Stimulated activated naive CD4-positive, alpha-beta T cell (primary cell): Measurements from ENCODE around the gene HPCAL1.

Experiments
- DNase-seq, 6 experiments: peaks; one replicate each; lab custom pipeline; 2025; lab: John Stamatoyannopoulos, UW

The HPCAL1 gene

DNA sequence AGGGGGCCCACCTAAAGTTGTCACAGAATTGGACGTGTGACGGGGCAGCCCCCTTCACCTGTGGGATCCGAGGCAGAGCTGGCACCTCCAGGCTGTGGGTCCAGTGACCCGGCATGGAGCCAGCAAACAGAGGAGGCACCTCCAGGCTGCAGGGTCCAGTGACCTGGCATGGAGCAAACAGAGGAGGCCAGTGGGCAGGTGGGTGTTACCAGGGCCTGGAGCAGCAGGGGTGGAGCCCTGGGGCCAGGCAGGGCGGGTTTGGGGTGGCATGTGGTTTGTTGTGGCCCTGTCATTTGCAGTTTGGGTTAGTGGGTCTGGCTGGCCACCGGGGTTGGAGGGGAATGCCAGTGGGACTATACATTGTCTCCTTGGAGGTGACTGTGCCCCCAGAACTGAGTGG is 68.2 kb downstream of the HPCAL1 start:
- no peak for DNase-seq

DNA sequence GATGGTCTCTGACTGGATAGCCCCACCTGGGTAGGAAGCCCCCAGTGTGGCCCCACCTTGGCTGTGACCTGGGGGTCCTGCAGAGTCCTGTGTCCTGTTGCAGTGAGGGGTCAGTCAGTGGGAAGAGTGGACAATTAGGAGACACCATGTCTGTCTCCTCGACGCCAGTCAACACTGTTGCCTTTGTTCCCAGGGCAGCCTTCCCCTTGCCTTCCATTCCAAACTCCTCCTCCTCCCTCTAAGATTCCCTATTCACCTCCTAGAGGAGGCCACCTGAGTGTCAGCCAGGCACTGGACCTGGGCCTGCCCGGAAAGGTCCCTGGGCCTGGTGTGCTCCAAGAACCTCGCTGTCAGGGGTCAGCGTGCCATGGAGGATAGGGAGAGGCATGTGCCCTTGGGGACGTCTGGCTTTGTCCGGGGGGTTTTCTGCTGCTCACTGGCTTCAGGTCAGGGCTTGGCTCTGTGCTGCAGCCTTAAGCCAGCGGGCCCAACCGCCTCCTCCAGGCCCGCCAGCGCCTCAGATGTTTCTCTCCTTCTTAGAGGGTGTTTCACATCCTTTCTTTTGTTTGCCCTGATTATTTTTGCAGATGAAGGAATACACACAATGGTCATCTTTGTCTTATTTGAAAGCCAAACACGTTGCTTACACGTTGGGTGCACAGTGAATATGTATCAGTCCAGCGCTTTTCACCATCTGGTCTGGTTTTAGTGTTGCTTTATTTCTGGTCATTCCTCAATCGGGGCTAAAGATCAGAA is 68.9 kb downstream of the HPCAL1 start:
- no peak for DNase-seq

DNA sequence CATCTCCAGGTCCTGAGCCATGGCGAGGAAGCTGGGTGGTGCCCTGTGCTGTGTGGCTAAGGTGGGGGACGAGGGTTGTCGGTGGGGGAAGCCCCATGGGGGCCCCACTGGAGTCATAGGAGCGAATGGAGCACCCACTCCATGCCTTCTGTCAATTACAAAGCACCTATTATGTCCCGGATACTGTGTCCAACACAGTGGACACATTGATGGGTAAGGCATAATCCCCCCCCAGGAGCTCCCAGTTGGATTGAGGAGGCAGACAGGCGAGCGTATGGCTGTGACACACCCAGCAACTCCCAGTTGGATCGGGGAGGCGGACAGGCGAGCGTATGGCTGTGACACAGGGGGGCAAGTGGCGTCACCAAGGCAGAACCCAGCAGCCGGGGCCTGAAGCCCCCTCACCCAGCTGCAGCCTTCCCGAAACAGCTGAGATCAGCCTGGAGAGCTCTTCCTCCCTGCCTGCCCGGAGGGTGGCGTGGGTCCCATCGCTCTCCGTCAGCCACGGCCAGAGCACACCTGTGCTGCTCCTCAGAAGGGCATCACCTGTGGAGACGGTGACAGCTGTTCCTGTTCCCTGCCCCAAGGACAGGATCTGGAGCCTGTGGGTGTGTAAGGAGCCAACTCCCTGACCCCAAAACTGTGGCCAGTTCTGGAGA is 69.6 kb downstream of the HPCAL1 start:
- no peak for DNase-seq

DNA sequence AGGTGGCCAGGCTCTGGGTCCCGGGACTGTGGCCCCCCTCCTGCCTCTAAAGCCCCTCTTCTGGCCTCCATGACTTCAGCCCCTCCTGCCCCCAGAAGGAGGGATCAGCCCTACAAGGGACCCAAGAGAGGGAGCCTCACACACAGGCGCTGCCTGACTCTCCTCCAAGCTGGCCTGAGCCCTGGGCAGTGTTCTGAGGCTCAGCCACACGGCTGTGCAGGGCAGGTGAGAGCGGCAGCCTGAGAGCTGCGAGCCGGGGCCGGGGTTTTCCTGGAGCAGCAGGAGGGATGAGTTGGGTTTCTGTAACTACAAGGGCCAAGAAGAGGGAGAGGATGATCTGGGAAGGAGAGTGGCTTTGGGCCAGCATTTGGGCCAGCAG is 70.1 kb downstream of the HPCAL1 start:
- no peak for DNase-seq

DNA sequence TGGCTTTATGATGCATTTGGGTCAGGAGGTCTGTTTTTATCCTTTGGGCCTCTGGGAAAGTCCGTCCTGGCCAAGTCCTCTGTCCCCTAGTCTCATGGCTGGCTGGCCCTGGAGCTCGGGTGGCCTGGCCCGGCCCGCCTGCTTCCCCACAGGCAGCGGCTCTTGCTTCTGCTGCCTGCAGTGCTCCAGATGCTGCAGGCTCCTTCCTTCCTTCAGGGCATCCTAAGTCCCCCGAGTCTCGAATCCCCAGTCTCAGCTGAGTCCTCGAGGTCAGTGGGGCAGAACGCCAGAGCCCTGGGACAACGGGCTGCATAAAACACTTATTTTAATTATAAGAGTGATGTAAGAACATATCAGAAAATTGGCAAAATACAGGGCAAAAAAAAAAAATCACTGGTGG is 71.2 kb downstream of the HPCAL1 start:
- DNase-seq, result no peak

DNA sequence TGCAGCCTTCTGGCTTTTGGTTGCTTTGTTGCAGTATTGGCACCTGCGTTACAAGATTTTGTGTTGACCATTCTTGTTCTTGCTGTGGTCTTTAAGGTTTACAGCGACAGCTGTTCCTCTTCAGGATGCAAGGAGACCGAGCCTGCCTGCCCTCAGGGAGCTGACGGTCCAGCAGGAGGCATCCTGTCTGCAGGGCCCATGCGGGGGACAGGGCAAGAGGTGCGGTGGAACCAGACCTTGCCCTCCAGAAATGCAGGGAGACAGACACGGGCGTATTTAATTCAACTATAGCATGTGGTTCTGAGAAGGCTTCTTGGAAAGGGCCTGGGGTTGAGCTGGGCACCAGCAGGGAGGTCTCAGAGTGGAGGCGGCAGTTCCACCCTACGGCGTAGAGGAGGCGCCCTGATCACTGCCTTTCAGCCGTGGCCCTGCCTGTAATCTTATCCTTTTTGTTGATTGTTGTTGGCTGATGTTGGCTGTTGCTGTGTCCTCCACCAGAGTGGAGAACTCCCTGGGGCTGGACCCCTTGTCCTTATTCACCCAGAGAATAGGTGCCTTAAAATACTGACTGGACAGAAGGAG is 71.7 kb downstream of the HPCAL1 start:
- DNase-seq, result no peak

DNA sequence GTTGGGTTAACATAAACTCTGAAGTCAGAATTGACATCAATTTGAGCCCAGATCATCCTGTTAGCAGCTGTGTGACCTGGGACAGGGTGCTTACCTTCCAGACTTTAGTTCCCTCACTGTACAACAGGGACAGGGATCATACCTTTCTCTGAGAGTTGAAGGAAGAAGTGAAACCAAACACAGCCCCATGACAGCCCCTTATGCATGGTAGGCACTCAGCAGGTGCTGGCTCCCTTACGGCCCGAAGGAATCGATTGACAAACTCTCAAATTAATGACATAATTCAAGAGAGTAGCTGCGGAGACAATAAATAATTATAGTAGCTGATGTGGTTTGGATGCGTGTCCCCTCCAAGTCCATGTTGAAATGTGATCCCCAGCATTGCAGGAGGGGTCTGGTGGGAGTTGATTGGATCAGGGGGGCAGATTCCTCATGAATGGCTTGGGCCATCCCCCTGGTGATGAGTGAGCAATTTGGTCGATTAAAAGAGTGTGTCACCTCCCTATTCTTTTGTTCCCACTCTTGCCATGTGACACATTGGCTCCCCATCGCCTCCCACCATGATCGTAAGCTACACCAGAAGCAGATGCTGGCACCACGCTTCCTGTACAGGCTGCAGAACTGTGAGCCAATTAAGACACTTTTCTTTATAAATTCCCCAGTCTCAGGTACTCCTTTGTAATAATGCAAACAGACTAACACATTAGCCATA is 73.0 kb downstream of the HPCAL1 start:
- DNase-seq, result peak in 1 of 6 experiments; percentile 12

DNA sequence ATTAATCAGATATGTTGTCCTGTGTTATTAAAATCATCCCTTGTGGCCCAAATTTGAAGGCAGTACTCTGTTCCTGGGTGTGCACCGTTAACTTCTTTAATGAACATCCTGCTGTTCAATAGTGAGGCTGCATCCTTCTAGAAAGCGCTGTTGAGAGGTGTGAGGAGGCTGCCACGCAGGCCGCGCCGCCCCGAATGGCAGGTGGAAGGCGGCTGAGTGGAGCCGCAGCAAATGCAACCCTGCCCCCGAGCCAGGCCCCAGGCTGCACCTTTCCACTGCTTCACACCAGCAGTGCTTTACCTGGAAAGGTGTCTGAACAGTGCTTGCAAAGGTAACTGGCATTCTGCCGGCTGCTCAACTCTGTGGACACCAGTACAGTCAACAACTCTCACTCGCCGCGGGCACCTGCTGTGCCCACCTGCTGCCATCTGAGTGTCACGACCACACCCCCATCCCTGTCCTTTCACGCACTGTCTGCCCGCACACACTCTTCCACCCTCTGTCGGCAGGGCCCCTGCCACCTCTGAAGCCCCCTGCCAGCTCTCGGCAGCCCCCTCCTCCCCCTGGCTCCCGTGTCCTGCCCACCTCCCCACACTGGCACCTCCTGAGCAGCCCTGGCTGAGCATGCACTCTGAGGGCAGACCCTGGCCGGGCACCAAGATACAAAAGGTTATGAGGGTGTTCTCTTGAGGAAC is 74.5 kb downstream of the HPCAL1 start:
- peak in 2 of 6 experiments; percentile 9 to 16 for DNase-seq

DNA sequence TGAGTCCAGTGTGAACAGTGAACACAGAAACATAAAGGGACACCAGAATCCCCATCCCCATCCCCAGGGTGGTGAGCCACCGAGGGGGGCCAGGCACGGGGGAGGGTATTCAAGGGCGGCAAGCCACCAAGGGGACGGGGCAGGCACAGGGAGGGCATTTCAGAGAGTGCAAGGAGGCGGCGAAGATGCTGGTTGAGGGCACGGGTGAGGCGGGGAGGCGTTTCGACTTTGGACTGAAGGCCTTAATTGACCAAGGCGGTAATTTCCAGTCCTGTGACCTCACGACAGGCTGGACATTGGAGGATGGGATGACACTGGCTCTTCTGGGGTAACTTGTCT is 75.0 kb downstream of the HPCAL1 start:
- DNase-seq, result no peak

DNA sequence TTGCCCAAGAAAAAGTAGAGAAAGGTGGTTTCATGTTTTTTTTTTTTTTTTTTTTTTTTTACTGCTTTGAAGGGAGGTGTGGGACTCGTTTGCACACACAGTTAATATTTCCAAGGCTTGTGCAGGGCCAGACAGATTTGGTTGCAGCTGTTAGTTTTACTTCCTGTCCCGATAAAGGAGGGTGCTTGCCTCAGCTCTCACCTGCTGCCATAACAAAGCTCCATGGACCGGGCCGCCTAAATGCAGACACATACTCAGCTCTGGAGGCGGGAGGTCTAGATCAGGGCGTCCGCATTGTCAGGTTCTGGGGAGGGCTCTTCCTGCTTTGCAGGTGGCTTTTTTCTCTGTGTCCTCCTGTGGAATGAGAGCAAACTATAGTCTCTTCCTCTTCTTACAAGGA is 75.5 kb downstream of the HPCAL1 start:
- DNase-seq, result peak; percentile 6 to 29 (median 12)

DNA sequence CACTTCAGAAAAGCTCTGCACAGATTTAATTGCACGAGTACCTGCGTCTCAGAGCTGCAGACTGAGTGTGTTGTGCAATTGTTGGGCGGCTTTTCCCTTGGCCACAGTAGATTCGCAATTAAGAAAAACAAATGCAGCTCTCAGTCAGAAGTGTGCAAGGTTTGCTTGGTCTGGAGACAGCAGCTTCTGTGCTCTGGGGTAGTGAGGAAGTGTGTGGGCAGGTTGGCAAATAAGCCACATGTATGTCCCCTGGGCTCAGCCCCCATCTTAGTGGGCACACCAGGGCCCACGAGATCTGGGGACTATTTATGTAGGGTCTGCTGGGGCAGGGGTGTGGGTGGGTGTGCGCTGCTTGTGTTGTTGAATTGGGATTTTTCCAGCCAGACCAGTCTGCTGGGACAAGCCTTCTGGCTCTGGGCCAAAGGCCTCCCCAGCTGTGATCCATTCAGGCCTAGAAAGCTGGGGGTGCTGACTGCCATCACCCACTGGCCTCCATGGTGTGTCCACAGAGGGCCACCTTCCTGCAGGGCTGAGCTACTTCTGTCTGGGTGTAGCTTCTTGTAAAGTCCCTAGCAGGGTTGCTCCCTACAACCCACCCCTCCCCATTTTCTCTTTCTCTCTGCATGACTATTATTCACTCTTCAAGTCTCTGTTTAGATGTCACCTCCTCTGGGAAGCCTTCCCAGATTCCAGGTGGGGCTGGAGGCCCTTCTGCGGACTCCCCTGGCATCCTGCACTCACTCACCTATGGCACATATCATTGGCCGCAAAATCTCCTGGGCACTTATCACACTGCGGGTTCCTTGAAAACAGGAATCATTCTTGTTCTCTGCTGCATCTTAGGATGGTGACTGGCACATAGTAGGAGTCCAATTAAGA is 77.6 kb downstream of the HPCAL1 start:
- DNase-seq, result peak in 1 of 6 experiments; percentile 8

DNA sequence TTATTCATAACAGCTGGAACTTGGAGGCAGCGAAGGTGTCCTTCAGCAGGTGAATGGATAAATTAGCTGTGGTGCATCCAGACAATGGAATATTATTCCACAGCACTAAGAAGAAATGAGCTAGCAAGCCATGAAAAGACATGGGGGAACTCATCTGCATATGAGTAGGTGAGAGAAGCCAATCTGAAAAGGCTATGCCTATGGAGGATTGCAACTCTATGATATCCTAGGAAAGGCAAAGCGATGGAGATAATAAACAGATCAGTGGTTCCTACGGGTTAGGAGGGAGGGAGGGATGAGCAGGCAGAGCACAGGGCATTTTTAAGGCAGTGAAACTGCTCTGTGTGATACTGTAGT is 79.3 kb downstream of the HPCAL1 start:
- no peak for DNase-seq

DNA sequence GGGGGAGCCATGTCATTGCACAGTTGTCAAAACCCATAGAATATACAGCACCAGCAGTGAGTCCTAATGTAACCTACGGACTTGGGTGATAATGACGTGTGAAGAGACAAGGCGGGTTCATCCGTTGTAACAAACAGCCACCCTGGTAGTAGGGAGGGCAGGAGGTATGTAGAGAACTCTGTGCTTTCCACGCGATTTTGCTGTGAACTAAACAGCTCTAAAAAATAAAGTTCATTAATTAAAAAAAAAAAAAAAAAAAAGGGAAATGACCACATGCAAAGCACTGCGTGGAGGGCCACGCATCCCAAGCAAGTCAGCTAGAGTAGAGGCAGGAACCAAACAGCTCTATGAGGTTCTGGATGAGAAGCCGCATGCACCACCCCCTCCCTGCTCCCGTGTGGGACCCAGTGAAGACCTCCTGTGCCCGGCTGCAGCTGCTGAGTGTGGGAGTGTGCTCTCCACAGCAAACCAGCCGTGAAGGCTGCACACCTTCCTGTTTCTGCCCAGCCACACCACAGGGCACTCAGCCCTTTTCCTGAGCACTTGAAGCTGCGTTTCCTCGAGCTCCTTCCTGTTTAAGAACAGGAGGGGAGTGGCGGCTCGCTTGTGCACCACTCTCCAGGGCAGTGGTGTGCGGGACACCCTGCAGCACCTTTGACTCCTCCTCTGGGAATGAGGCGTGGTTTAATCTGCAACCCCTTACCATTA is 79.8 kb downstream of the HPCAL1 start:
- peak in 5 of 6 experiments; percentile 15 to 77 (median 68) for DNase-seq

DNA sequence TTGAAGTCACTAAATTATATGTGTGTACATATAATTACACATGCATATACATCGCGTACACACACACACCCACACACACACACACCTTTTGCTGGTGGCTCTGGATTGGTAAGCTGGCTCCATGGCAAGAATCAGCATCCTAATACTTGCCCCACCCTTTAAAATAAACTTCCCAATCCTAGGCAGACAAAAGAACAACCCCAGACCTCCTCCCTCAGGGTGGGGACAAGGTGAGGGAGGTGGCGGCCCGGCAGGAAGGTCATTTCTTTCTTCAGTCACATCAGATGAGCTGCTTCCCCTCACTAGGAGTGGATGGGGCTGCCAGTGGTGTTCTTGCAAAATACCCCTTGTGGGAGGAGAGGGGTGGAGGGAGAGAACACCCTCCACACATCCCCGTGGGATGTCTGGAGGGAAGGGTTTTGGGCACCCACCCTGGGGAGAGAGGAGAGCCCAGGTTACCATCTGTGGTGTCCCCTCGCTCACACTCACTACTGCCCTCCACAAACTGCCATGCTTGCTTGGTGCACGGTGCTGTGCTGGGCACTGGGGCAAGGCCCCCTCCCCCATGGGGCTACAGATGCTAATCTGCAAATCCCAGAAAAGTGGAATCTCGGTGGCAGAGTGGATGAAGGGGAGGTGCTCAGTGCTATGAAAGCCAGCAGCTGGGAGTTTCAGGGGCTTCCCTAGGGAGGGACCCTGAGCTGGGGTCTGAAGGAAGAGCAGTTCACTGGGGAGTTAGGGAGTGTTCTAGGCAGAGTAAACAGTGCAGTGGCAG is 81.4 kb downstream of the HPCAL1 start:
- no peak for DNase-seq

DNA sequence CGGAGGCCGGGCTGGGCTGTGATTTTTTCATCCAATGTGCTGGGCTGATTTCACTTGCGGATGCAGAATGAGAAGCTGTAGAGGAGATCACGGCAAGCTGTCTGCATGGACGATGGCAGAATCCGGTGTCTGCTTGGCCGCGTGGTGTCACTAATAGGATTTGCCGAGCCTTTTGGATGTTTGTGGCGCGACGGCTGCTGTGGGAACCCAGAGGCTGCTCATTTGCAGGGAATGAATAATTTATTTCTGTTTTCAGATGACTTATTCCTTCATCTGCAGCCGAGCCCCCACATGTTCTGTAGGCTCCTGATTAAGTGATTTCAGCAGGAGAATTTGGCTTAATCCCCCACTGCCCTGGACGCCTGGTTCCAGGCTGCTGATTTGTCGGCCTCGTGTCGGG is 82.8 kb downstream of the HPCAL1 start:
- no peak for DNase-seq

DNA sequence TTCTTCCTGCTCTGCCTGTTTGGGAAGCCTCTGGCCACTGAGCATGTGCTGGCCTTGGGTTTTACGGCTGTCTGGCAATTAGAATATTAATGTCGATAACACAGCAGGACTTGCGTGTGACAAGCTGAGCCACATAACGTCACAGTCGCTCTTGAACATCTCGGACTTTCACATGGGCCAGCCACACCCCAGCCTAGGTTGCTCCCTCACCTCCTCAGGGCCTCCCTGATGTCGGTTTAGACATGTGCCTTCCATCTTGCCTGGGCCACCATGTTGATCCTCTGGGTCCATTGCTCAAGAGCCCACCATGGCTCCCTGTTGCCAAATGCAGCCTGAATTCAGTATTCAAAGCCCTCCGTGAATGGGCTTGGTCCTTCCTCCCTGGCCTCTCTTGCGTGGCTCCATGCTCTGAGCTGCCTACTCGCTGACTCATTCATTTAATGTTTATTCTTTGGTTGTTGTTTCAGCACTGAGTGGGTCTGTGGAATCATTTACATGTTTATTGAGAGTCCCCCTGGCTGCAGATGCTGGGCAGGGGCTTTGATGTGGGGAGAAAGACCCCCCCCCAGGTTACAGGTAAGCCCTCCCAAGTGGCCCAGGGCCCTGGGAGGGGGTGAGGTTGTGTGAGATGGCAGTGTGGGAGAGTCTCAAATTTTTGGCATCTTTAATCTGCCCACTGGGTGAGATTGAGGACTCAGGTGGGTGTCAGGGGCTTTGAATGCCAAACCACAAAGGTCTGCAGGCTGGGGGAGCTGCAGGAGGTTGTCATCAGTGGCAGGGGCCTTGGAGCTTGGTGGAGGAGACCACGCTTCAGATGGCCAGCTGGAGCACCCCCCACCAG is 83.4 kb downstream of the HPCAL1 start:
- no peak for DNase-seq

DNA sequence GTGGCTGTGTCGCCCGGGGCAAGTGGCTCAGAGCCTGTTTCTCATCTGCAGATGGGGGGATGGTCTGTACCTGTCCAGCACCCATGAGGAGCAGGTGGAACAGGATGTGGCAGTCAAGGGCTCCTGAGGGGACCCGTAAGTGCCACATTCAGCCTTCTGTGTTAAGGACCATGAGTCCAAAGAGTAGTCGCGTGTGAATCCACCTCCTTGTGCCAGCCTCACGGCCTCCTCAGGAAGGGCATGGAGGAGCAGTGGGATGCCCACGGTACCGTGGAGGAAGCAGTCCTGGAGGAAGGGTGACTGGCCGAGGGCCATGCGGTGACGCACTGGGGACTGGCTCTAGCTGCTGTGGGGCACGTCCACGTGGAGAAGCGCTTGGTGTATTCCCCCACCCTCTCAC is 84.3 kb downstream of the HPCAL1 start:
- no peak for DNase-seq

DNA sequence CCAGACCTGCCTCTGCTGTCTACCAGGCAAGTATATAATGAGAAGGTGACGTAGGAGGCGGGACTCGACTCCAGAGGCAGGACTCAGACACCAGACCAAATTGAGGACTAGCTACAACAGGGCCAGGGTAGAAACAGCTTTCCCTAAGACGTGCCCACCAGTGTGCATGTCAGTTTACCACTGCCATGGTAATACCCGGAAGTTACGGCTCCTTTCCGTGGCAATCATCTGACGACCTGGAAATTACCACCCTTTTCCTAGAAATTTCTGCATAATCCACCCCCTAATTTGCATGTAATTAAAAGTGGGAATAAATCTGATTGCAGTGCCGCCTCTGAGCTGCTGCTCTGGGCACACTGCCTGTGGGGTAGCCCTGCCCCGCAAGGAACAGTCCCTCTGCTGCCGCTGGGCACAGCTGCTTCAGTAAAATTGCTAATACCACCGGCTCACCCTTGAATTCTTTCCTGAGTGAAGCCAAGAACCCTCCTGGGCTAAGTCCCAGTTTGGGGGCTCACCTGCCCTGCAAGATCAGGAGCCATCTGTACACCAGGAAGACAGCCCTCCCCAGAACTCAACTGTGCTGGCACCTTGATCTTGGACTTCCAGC is 86.4 kb downstream of the HPCAL1 start:
- no peak for DNase-seq

DNA sequence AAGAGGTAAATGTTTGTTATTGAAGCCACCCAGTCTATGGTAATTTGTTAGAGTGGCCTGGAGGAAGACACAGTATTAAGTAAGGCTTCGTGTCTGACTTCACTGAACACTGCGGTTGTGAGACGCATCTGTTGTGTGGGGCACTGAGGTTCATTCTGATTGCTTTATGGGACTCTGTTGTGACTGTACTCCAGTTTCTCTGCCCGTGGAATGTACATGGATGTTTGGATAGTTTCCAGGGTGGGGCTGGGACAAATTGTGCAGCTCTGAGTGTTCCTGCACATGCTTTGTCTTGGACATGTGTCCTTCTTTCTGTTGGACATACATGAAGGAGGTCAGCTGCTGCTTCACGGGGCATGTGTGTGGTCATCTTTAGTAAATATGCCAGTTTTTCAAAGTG is 86.9 kb downstream of the HPCAL1 start:
- no peak for DNase-seq
